HG03439 (cell line): ENCODE measurements around the gene CPA5.
"Not testable (repeated sequence)": the region's sequence is repeated elsewhere in the genome, so short reads cannot be mapped to it uniquely, and the experiment has no call there.

ENCODE experiments used
- ATAC-seq: cut with Tn5 transposase; IDR thresholded peaks from one replicate; pipeline ENCODE4 v1.9.1; 2021; ENCODE audit warnings: mild to moderate bottlenecking, moderate library complexity; ENCODE audit not compliant: unreplicated experiment

CPA5 gene

GRCh38 chr7:130344271-130344866, at the start of gene CPA5:
Gene CPA5 (plus strand): TSS chr7:130344816. CDS start chr7:130346486, 1,670 bp downstream.
- ATAC-seq: no peak

- no peak for ATAC-seq
These were observed 48.2 kb upstream of the CPA5 start for GRCh38 chr7:130296221-130296951.

GRCh38 chr7:130297628-130298543, 46.7 kb upstream of the CPA5 start:
- no peak for ATAC-seq

- no peak for ATAC-seq
These were observed 45.9 kb upstream of the CPA5 start for GRCh38 chr7:130298544-130299326.

- ATAC-seq: no peak
These were observed 44.8 kb upstream of the CPA5 start for GRCh38 chr7:130299866-130300265.

GRCh38 chr7:130301501-130302020, 43.1 kb upstream of the CPA5 start:
- no peak for ATAC-seq

GRCh38 chr7:130302649-130303048, 42.0 kb upstream of the CPA5 start:
- no peak for ATAC-seq

- no peak for ATAC-seq
These were observed 41.5 kb upstream of the CPA5 start for GRCh38 chr7:130303127-130303526.

GRCh38 chr7:130303551-130303950, 41.1 kb upstream of the CPA5 start:
- ATAC-seq: no peak

GRCh38 chr7:130303982-130304381, 40.6 kb upstream of the CPA5 start:
- no peak for ATAC-seq

- ATAC-seq: no peak
These were observed 39.7 kb upstream of the CPA5 start for GRCh38 chr7:130304878-130305277.

- ATAC-seq: no peak
These were observed 39.1 kb upstream of the CPA5 start for GRCh38 chr7:130305433-130306042.

- ATAC-seq: no peak
These were observed 34.6 kb upstream of the CPA5 start for GRCh38 chr7:130309986-130310385.

- ATAC-seq: no peak
These were observed 30.3 kb upstream of the CPA5 start for GRCh38 chr7:130314305-130314704.

GRCh38 chr7:130319541-130319940, 25.1 kb upstream of the CPA5 start:
- ATAC-seq: no peak

- ATAC-seq: not testable (repeated sequence)
These were observed 22.9 kb upstream of the CPA5 start for GRCh38 chr7:130321542-130322229.

GRCh38 chr7:130322615-130323014, 22.0 kb upstream of the CPA5 start:
- ATAC-seq: no peak

- no peak for ATAC-seq
These were observed 20.2 kb upstream of the CPA5 start for GRCh38 chr7:130324306-130324943.

- no peak for ATAC-seq
These were observed 14.9 kb upstream of the CPA5 start for GRCh38 chr7:130329681-130330080.
